ENCODE data around the gene ARL9.
A peak's percentile ranks its signal among the peaks of the same experiment; 100 is the strongest.

The ARL9 gene

DNA sequence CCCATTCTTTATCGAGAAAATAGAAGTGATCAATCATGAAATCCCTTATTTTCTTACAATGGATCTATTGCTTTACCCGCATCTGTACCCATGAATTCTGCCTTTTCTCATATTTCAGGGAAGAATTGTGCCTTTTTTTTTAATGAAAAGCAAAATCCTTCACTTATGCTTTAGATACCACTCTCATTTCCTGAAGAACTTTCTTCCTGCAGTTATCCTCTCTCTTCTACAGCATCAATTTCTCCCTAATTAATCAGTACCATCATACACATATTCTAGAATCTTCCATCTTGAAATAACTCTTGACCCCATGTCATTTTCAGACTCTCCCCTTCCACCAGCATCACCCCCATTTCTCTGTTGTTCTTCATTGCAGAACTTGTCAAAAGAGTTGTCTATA, 26.6 kb downstream of the ARL9 start:
- TF ChIP-seq, protein P1, sequence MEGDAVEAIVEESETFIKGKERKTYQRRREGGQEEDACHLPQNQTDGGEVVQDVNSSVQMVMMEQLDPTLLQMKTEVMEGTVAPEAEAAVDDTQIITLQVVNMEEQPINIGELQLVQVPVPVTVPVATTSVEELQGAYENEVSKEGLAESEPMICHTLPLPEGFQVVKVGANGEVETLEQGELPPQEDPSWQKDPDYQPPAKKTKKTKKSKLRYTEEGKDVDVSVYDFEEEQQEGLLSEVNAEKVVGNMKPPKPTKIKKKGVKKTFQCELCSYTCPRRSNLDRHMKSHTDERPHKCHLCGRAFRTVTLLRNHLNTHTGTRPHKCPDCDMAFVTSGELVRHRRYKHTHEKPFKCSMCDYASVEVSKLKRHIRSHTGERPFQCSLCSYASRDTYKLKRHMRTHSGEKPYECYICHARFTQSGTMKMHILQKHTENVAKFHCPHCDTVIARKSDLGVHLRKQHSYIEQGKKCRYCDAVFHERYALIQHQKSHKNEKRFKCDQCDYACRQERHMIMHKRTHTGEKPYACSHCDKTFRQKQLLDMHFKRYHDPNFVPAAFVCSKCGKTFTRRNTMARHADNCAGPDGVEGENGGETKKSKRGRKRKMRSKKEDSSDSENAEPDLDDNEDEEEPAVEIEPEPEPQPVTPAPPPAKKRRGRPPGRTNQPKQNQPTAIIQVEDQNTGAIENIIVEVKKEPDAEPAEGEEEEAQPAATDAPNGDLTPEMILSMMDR (IDR thresholded peaks at IDR 0.05; ENCODE audit: insufficient read depth, missing control alignments) = no peak
- FAIRE-seq (no peak), DNase-seq (ENCODE audit: insufficient read length, low spot score) (no peak)

GRCh38 chr4:56535915-56536314, 30.3 kb downstream of the ARL9 start:
- TF ChIP-seq, protein P1 (IDR thresholded peaks at IDR 0.05; ENCODE audit: insufficient read depth, missing control alignments) = no peak
- DNase-seq (ENCODE audit: insufficient read length, low spot score) (no peak), FAIRE-seq (no peak)

- TF ChIP-seq, protein P1 (IDR thresholded peaks at IDR 0.05; ENCODE audit: insufficient read depth, missing control alignments) = no peak
- DNase-seq (ENCODE audit: insufficient read length, low spot score) (no peak), FAIRE-seq (no peak)
Measured at GRCh38 chr4:56537147-56537546, 31.6 kb downstream of the ARL9 start.

- TF ChIP-seq, protein P1 (IDR thresholded peaks at IDR 0.05; ENCODE audit: insufficient read depth, missing control alignments) = no peak
- no peak for DNase-seq (ENCODE audit: insufficient read length, low spot score)
- no peak for FAIRE-seq
Measured at GRCh38 chr4:56540826-56541225, 35.2 kb downstream of the ARL9 start.

DNA sequence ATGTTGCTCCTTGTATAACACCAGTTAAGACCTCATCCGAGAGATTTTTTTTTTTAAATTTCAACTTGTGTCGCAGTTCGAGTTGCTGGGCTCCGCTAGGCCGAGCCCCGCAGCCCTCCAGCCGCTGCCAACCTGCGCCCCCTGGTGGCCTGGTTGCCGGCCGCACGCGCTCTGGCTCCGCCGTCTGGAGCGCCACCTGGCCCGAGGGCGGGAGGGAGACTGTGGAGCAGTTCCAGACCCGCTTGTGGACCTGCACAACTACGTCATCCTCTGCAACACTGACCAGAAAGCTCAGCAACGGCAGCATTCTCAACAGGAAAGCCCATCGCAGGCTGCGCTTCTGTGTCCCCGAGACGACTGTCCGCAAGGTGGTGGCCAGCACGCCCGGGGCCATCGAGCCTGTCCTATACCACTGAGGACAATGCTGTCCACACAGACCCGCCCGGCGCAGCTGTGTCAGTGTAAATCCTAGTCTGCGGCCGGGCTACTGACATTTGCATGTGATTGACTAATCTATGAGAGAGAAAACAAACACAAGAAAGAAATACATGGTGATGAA, 39.1 kb downstream of the ARL9 start:
- FAIRE-seq = no peak
- DNase-seq (ENCODE audit: insufficient read length, low spot score) = peak; percentile 60
- TF ChIP-seq, protein P1 (IDR thresholded peaks at IDR 0.05; ENCODE audit: insufficient read depth, missing control alignments) = peak; percentile 97

- TF ChIP-seq, protein P1 (IDR thresholded peaks at IDR 0.05; ENCODE audit: insufficient read depth, missing control alignments) = no peak
- DNase-seq (ENCODE audit: insufficient read length, low spot score) = no peak
- no peak for FAIRE-seq
Measured at GRCh38 chr4:56550642-56551041, 45.1 kb downstream of the ARL9 start.

DNA sequence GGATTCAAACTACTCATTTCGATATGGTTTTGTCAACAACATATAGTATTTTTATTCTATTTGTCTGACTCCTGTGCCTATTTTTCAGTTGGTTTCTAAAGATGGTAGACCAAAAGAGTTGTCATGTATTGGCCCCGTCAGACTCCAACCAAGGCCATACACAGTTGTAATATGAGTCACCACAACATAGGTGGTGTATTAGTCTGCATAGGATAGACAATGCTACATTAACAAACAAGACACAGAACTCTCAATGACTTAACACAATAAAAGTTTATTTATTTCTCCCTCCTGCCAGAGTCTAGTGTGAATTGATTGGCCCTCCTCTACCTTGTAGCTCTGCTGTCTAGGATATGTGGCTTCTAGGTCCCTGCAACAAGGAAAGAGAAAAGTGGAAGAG, 45.9 kb downstream of the ARL9 start:
- DNase-seq (ENCODE audit: insufficient read length, low spot score) (no peak), FAIRE-seq (no peak)
- TF ChIP-seq, protein P1 (IDR thresholded peaks at IDR 0.05; ENCODE audit: insufficient read depth, missing control alignments) = no peak

All from D721Med (cell line).